Measurements from ENCODE around the gene ELMO1. TPM values are rescaled to one million over a fixed set of nuclear protein-coding genes. Genes with fewer than 3 reads are reported as not detected.

Gene ELMO1
- total RNA-seq, 2 donors from 2014 or later = 66.0 to 72.2 TPM

GRCh38 chr7:37000511-37000910 is 448.2 kb downstream of the ELMO1 start:
- ATAC-seq (ENCODE audit: insufficient number of reproducible peaks, low FRiP score, low read depth) = no peak
- Histone ChIP-seq H3K9me3 (no peaks in the 10 kb centered on the region), H3K4me1 (ENCODE audit: control insufficient read depth in 1 of 2, low read depth in 2 of 2) (peaks cover 0 to 6% of the 10 kb centered on the region in 2 donors), H3K27me3 (replicated peaks; ENCODE audit: insufficient read depth) (no peaks in the 10 kb centered on the region), H3K36me3 (no peaks in the 10 kb centered on the region), H3K4me3 (peak overlapping the region; percentile 58), H3K27ac (peak overlapping the region in 1 of 2 donors; percentile 10)
- DNase-seq (ENCODE audit: low spot score) = no peak
- no peak for TF ChIP-seq CTCF (IDR thresholded peaks at IDR 0.05)

GRCh38 chr7:36999626-37000485 is 448.8 kb downstream of the ELMO1 start:
- H3K36me3 ChIP-seq = no peaks in the 10 kb centered on the region
- DNase-seq (ENCODE audit: low spot score) (no peak), ATAC-seq (ENCODE audit: insufficient number of reproducible peaks, low FRiP score, low read depth) (no peak)
- peaks cover 0 to 6% of the 10 kb centered on the region in 2 donors for H3K4me1 ChIP-seq (ENCODE audit: control insufficient read depth in 1 of 2, low read depth in 2 of 2)
- peak overlapping the region; percentile 58 for H3K4me3 ChIP-seq
- no peaks in the 10 kb centered on the region for H3K9me3 ChIP-seq
- no peak for TF ChIP-seq CTCF (IDR thresholded peaks at IDR 0.05)
- H3K27ac ChIP-seq = peak overlapping the region in 1 of 2 donors; percentile 10
- no peaks in the 10 kb centered on the region for H3K27me3 ChIP-seq (replicated peaks; ENCODE audit: insufficient read depth)

GRCh38 chr7:36995776-36996175 is 452.9 kb downstream of the ELMO1 start:
- TF ChIP-seq CTCF (IDR thresholded peaks at IDR 0.05) = no peak
- DNase-seq (ENCODE audit: low spot score) = no peak
- Histone ChIP-seq H3K4me1 (ENCODE audit: control insufficient read depth in 1 of 2, low read depth in 2 of 2) (peaks cover 0 to 6% of the 10 kb centered on the region in 2 donors), H3K36me3 (no peaks in the 10 kb centered on the region), H3K4me3 (no peak overlapping the region), H3K9me3 (no peaks in the 10 kb centered on the region), H3K27me3 (replicated peaks; ENCODE audit: insufficient read depth) (no peaks in the 10 kb centered on the region), H3K27ac (no peak overlapping the region)
- ATAC-seq (ENCODE audit: insufficient number of reproducible peaks, low FRiP score, low read depth) = no peak

- no peaks in the 10 kb centered on the region for H3K27me3 ChIP-seq (replicated peaks; ENCODE audit: insufficient read depth)
- no peaks in the 10 kb centered on the region for H3K9me3 ChIP-seq
- no peak for TF ChIP-seq CTCF (IDR thresholded peaks at IDR 0.05)
- ATAC-seq (ENCODE audit: insufficient number of reproducible peaks, low FRiP score, low read depth) (no peak), DNase-seq (ENCODE audit: low spot score) (no peak)
- H3K36me3 ChIP-seq = no peaks in the 10 kb centered on the region
- H3K4me3 ChIP-seq = no peak overlapping the region
- H3K27ac ChIP-seq = no peak overlapping the region
- peaks cover 0 to 2% of the 10 kb centered on the region in 2 donors for H3K4me1 ChIP-seq (ENCODE audit: control insufficient read depth in 1 of 2, low read depth in 2 of 2)
Measured at GRCh38 chr7:36994456-36995112, 454.1 kb downstream of the ELMO1 start.

- Histone ChIP-seq H3K27me3 (replicated peaks; ENCODE audit: insufficient read depth) (no peaks in the 10 kb centered on the region), H3K36me3 (no peaks in the 10 kb centered on the region), H3K9me3 (no peaks in the 10 kb centered on the region), H3K4me3 (no peak overlapping the region), H3K4me1 (ENCODE audit: control insufficient read depth in 1 of 2, low read depth in 2 of 2) (peaks cover 0 to 4% of the 10 kb centered on the region in 2 donors), H3K27ac (no peak overlapping the region)
- no peak for DNase-seq (ENCODE audit: low spot score)
- peak; percentile 74 for ATAC-seq (ENCODE audit: insufficient number of reproducible peaks, low FRiP score, low read depth)
- peak; percentile 85 for TF ChIP-seq CTCF (IDR thresholded peaks at IDR 0.05)
Measured at GRCh38 chr7:36986948-36987724, 461.5 kb downstream of the ELMO1 start.

Data from thoracic aorta (tissue), 2 donors.